HEK293 (cell line): ENCODE results near the gene UBTD1.

Experiments used
- GLIS1 ChIP-seq: fragments of 450-650 bp; formaldehyde crosslinking; IDR thresholded peaks from 2 replicates; pipeline ENCODE4 v1.5.1; 2016; ENCODE audit warnings: missing biosample characterization, missing genetic modification characterization
- HOXD13 ChIP-seq: sonication (generic); formaldehyde crosslinking; IDR thresholded peaks from 2 replicates; pipeline ENCODE4 v1.8.0; 2022; ENCODE audit warnings: missing genetic modification reagents, borderline replicate concordance
- ZBTB48 ChIP-seq: fragments of 450-650 bp; formaldehyde crosslinking; IDR thresholded peaks from 2 replicates; pipeline ENCODE4 v1.5.1; 2016; ENCODE audit warnings: missing biosample characterization, missing genetic modification characterization
- ZFP41 ChIP-seq: fragments of 450-650 bp; formaldehyde crosslinking; IDR thresholded peaks from 2 replicates; pipeline ENCODE4 v1.5.1; 2016; ENCODE audit warnings: missing biosample characterization, missing genetic modification characterization, borderline replicate concordance
- ZNF132 ChIP-seq: fragments of 450-650 bp; formaldehyde crosslinking; IDR thresholded peaks from 2 replicates; pipeline ENCODE4 v1.5.1; 2017; ENCODE audit warnings: missing biosample characterization, missing genetic modification characterization, borderline replicate concordance
- ZNF133 ChIP-seq: fragments of 450-650 bp; formaldehyde crosslinking; IDR thresholded peaks from 2 replicates; pipeline ENCODE4 v1.5.1; 2016; ENCODE audit warnings: missing biosample characterization, missing genetic modification characterization
- ZNF157 ChIP-seq: fragments of 450-650 bp; formaldehyde crosslinking; IDR thresholded peaks from 2 replicates; pipeline ENCODE4 v1.5.1; 2016; ENCODE audit warnings: missing biosample characterization, missing genetic modification characterization
- ZNF280C ChIP-seq: fragments of 450-650 bp; formaldehyde crosslinking; IDR thresholded peaks from 2 replicates; pipeline ENCODE4 v1.5.1; 2016; ENCODE audit warnings: missing biosample characterization, missing genetic modification characterization
- ZNF302 ChIP-seq: fragments of 450-650 bp; formaldehyde crosslinking; IDR thresholded peaks from 2 replicates; pipeline ENCODE4 v1.5.1; 2016; ENCODE audit warnings: missing biosample characterization, missing genetic modification characterization, low read depth
- ZNF416 ChIP-seq: fragments of 450-650 bp; formaldehyde crosslinking; IDR thresholded peaks from 2 replicates; pipeline ENCODE4 v1.5.1; 2016; ENCODE audit warnings: missing biosample characterization, missing genetic modification characterization
- ZNF433 ChIP-seq: fragments of 450-650 bp; formaldehyde crosslinking; IDR thresholded peaks from 2 replicates; pipeline ENCODE4 v1.5.1; 2016; ENCODE audit warnings: missing biosample characterization, missing genetic modification characterization, low read depth
- ZNF639 ChIP-seq: fragments of 450-650 bp; formaldehyde crosslinking; IDR thresholded peaks from 2 replicates; pipeline ENCODE4 v1.5.1; 2016; ENCODE audit warnings: missing biosample characterization, missing genetic modification characterization
- ZNF664 ChIP-seq: fragments of 450-650 bp; formaldehyde crosslinking; IDR thresholded peaks from 2 replicates; pipeline ENCODE4 v1.5.1; 2016; ENCODE audit warnings: missing biosample characterization, missing genetic modification characterization
- ZNF792 ChIP-seq: fragments of 450-650 bp; formaldehyde crosslinking; IDR thresholded peaks from 2 replicates; pipeline ENCODE4 v1.5.1; 2016; ENCODE audit warnings: missing biosample characterization, missing genetic modification characterization
- ZXDB ChIP-seq: fragments of 450-650 bp; formaldehyde crosslinking; IDR thresholded peaks from 2 replicates; pipeline ENCODE4 v1.5.1; 2016; ENCODE audit warnings: missing biosample characterization, missing genetic modification characterization
- TF ChIP-seq, protein P1 (sequence below): fragments of 450-650 bp; formaldehyde crosslinking; IDR thresholded peaks from 2 replicates; pipeline ENCODE4 v1.5.1; 2016; ENCODE audit warnings: missing biosample characterization, missing genetic modification characterization
- TF ChIP-seq, protein P2 (sequence below): fragments of 450-650 bp; formaldehyde crosslinking; IDR thresholded peaks from 2 replicates; pipeline ENCODE4 v1.5.1; 2016; ENCODE audit warnings: missing biosample characterization, missing genetic modification characterization
- TF ChIP-seq, protein P3 (sequence below): fragments of 450-650 bp; formaldehyde crosslinking; IDR thresholded peaks from 2 replicates; pipeline ENCODE4 v1.5.1; 2016; ENCODE audit warnings: missing biosample characterization, missing genetic modification characterization
- TF ChIP-seq, protein P4 (sequence below): fragments of 450-650 bp; formaldehyde crosslinking; conservative IDR thresholded peaks from 2 replicates; pipeline ENCODE4 v1.5.1; 2016; ENCODE audit warnings: low read depth, missing biosample characterization, missing genetic modification characterization

The UBTD1 gene

DNA sequence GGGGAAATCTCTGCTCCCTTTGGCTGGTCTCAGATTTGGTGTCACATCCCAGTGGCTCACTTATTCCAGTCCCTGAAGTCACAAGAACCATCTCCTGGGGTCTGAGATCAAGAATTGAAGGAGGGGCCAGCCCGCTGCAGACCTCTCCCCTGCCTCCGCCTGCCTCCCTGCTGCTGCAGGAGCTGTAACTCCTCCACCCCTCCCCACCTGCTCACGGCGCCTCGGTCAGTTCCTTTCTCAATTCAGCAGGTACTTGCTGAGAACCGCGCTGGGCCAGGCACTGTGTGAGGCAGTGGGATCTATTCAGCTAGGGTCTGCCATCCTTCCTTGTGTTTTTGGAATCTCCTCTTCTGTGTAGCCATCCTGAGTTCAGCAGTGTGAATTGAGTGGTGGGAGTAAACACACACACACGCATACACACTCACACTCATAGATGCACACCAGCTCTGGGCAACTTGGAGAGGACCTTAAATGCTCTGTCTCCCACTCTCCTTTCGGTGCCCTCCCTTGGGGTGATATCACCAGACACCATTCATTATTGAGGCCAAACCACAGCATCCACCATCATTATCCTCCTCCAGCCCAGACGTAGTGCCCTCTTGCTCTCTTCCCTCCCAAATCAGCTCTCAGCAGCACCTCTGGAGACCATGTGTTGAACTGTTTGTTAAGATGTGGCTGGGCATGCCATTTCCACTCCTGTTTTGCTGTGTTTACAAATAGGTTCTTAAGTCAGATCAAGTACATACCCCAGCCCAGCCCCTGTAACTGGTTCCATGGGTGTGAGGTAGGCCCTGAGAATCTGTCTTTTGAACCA, 51.8 kb downstream of the UBTD1 start (continued):
- TF ChIP-seq, protein P1, sequence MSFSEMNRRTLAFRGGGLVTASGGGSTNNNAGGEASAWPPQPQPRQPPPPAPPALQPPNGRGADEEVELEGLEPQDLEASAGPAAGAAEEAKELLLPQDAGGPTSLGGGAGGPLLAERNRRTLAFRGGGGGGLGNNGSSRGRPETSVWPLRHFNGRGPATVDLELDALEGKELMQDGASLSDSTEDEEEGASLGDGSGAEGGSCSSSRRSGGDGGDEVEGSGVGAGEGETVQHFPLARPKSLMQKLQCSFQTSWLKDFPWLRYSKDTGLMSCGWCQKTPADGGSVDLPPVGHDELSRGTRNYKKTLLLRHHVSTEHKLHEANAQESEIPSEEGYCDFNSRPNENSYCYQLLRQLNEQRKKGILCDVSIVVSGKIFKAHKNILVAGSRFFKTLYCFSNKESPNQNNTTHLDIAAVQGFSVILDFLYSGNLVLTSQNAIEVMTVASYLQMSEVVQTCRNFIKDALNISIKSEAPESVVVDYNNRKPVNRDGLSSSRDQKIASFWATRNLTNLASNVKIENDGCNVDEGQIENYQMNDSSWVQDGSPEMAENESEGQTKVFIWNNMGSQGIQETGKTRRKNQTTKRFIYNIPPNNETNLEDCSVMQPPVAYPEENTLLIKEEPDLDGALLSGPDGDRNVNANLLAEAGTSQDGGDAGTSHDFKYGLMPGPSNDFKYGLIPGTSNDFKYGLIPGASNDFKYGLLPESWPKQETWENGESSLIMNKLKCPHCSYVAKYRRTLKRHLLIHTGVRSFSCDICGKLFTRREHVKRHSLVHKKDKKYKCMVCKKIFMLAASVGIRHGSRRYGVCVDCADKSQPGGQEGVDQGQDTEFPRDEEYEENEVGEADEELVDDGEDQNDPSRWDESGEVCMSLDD (tag by site-specific recombination), result no peak
- TF ChIP-seq ZNF433 (tag by site-specific recombination) (no peak), ZNF133 (no peak), ZXDB (no peak), ZNF280C (tag by site-specific recombination) (no peak), ZNF416 (no peak), ZNF639 (tag by site-specific recombination) (no peak), ZNF302 (tag by site-specific recombination) (no peak), ZBTB48 (tag by site-specific recombination) (no peak; the same call in 1 of the 2 replicates), ZNF157 (tag by site-specific recombination) (no peak), ZNF792 (no peak), HOXD13 (CRISPR knock-in tag) (no peak), GLIS1 (tag by site-specific recombination) (no peak), ZNF664 (tag by site-specific recombination) (no peak), ZNF132 (no peak), ZFP41 (tag by site-specific recombination) (no peak)
- TF ChIP-seq, protein P2, sequence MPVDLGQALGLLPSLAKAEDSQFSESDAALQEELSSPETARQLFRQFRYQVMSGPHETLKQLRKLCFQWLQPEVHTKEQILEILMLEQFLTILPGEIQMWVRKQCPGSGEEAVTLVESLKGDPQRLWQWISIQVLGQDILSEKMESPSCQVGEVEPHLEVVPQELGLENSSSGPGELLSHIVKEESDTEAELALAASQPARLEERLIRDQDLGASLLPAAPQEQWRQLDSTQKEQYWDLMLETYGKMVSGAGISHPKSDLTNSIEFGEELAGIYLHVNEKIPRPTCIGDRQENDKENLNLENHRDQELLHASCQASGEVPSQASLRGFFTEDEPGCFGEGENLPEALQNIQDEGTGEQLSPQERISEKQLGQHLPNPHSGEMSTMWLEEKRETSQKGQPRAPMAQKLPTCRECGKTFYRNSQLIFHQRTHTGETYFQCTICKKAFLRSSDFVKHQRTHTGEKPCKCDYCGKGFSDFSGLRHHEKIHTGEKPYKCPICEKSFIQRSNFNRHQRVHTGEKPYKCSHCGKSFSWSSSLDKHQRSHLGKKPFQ (tag by site-specific recombination), result peak; percentile 96
- TF ChIP-seq, protein P3, sequence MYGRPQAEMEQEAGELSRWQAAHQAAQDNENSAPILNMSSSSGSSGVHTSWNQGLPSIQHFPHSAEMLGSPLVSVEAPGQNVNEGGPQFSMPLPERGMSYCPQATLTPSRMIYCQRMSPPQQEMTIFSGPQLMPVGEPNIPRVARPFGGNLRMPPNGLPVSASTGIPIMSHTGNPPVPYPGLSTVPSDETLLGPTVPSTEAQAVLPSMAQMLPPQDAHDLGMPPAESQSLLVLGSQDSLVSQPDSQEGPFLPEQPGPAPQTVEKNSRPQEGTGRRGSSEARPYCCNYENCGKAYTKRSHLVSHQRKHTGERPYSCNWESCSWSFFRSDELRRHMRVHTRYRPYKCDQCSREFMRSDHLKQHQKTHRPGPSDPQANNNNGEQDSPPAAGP, result 0 out of 2 replicates have a peak, but pooled peaks have one; percentile 2
- TF ChIP-seq, protein P4, sequence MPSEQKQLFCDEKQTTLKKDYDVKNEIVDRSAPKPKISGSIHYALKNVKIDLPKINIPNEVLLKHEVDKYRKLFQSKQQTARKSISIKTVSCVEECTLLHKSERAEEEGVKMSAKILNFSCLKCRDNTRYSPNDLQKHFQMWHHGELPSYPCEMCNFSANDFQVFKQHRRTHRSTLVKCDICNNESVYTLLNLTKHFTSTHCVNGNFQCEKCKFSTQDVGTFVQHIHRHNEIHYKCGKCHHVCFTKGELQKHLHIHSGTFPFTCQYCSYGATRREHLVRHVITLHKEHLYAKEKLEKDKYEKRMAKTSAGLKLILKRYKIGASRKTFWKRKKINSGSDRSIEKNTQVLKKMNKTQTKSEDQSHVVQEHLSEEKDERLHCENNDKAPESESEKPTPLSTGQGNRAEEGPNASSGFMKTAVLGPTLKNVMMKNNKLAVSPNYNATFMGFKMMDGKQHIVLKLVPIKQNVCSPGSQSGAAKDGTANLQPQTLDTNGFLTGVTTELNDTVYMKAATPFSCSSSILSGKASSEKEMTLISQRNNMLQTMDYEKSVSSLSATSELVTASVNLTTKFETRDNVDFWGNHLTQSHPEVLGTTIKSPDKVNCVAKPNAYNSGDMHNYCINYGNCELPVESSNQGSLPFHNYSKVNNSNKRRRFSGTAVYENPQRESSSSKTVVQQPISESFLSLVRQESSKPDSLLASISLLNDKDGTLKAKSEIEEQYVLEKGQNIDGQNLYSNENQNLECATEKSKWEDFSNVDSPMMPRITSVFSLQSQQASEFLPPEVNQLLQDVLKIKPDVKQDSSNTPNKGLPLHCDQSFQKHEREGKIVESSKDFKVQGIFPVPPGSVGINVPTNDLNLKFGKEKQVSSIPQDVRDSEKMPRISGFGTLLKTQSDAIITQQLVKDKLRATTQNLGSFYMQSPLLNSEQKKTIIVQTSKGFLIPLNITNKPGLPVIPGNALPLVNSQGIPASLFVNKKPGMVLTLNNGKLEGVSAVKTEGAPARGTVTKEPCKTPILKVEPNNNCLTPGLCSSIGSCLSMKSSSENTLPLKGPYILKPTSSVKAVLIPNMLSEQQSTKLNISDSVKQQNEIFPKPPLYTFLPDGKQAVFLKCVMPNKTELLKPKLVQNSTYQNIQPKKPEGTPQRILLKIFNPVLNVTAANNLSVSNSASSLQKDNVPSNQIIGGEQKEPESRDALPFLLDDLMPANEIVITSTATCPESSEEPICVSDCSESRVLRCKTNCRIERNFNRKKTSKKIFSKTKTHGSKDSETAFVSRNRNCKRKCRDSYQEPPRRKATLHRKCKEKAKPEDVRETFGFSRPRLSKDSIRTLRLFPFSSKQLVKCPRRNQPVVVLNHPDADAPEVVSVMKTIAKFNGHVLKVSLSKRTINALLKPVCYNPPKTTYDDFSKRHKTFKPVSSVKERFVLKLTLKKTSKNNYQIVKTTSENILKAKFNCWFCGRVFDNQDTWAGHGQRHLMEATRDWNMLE, result no peak
